ENCODE data around the gene JARID2.

- TF ChIP-seq POLR2A (IDR thresholded peaks at IDR 0.05), result no peak
- no peak for TF ChIP-seq CTCF (IDR thresholded peaks at IDR 0.05)
Observed at GRCh38 chr6:15386110-15386755, 140.4 kb downstream of the JARID2 start.

Measured in heart left ventricle (tissue), 13 donors.